Kidney (tissue), 14 donors: ENCODE results near the gene KAT8. TPM values are rescaled to one million over a fixed set of nuclear protein-coding genes. Genes with fewer than 3 reads are reported as not detected.
A peak's percentile ranks its signal among the peaks of the same experiment; 100 is the strongest.

Experiments used
- DNase-seq, 5 donors: peaks; one replicate each; pipeline ENCODE4 v3.0.0-alpha.2; 2013 to 2020
- FAIRE-seq: peaks from 2 replicates; lab custom pipeline; 2012; peaks lifted over from hg19 to GRCh38; lab: Jason Lieb, UNC
- H3K27ac ChIP-seq, 2 donors: one replicate each; pipeline ENCODE4 v1.7.0; 2013; ENCODE audit warnings: low read depth in 2 of 2, low read length in 2 of 2, inconsistent platforms in 1 of 2
- H3K27me3 ChIP-seq: one replicate; pipeline ENCODE4 v1.7.1; 2013; ENCODE audit warnings: low read length, inconsistent platforms; ENCODE audit not compliant: control insufficient read depth, insufficient read depth
- H3K36me3 ChIP-seq, 3 donors: one replicate each; pipeline versions ENCODE4 v1.7.0 to v1.7.1; 2013; ENCODE audit warnings: low read length in 3 of 3, control low read depth in 1 of 3, inconsistent platforms in 1 of 3; ENCODE audit not compliant: insufficient read depth in 3 of 3, control insufficient read depth in 2 of 3
- H3K4me1 ChIP-seq, 3 donors: one replicate each; pipeline versions ENCODE4 v1.7.0 to v1.7.1; 2013; ENCODE audit warnings: low read length in 3 of 3, inconsistent platforms in 1 of 3, low read depth in 1 of 3; ENCODE audit not compliant: control insufficient read depth in 2 of 3, insufficient read depth in 2 of 3
- H3K4me3 ChIP-seq, 3 donors: one replicate each; pipeline versions ENCODE4 v1.7.0 to v1.8.1; 2013; ENCODE audit warnings: low read length in 3 of 3, control low read depth in 1 of 3, inconsistent platforms in 1 of 3
- H3K9ac ChIP-seq, 3 donors: one replicate each; pipeline versions ENCODE4 v1.7.0 to v1.7.1; 2013; ENCODE audit warnings: low read length in 3 of 3, control low read depth in 1 of 3, inconsistent platforms in 1 of 3
- H3K9me3 ChIP-seq, 3 donors: one replicate each; pipeline versions ENCODE4 v1.7.0 to v1.7.1; 2013; ENCODE audit warnings: low read length in 3 of 3, control low read depth in 1 of 3, inconsistent platforms in 1 of 3; ENCODE audit not compliant: control insufficient read depth in 2 of 3, insufficient read depth in 1 of 3
- intact Hi-C: fragments of 100-400 bp; cut with DNase I; formaldehyde crosslinking; loops from one replicate; pipeline ENCODE4 v1.11.1; 2022
- polyA plus RNA-seq: library from polyadenylated mRNA; stranded (reverse); fragments of 350-450 nt; fragmentation: Illumina TruSeq; extraction: RNeasy Lipid Tissue Mini Kit (QIAGEN cat#74804); gene quantifications from one replicate; pipeline ENCODE4 v1.2.3, GENCODE V29; 2014; ENCODE audit warnings: low read depth, low replicate concordance; ENCODE audit not compliant: insufficient read depth
- total RNA-seq: library from RNA; stranded (reverse); fragmentation: NEBNext Ultra II Directional; extraction: Animal tissue kit (Norgen Biotek cat#: 25700); gene quantifications from one replicate; pipeline ENCODE4 v1.2.1, GENCODE V29; 2021
- TF ChIP-seq, protein P1 (sequence below): IDR thresholded peaks from 3 replicates; pipeline ENCODE4 v1.5.1; 2012; ENCODE audit warnings: mild to moderate bottlenecking, moderate library complexity, borderline replicate concordance; ENCODE audit not compliant: insufficient read depth; ENCODE audit errors: extremely low read depth
- donor health status: control.
- donor health status: control.
- donor health status: control.
- donor health status: control.
- donor health status: control.
- donor health status: DM: yes; HTN: yes; CAD: no.
- donor health status: Normal renal cell carcinoma (clear cell type).

Gene KAT8
- total and polyA plus RNA-seq, 2 donors from 2014 or later: 40.9 to 83.8 TPM

DNA sequence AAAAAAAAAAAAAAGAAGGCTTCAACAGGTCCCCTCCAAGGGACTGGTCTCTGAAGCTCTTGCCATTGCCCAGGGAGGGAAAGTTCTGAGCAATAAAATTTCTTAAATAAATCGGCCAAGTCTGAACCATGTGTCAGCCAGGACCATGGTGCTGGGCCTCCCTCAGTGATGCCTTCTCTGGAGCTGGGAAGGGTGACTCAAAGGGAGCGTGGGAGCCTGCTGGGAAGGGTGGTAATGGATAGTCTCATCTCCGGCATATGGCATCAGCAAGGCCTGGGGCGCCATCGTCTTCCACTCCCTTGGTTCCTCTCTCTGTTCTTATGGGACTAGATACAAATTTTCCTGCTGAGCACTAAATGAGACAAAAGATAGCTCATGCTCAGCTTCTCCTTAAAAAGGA is 25.1 kb upstream of the KAT8 start:
- no peak for DNase-seq
- H3K27me3 ChIP-seq: no peaks in the 10 kb centered on the region
- no peak overlapping the region for H3K27ac ChIP-seq
- H3K9me3 ChIP-seq: no peaks in the 10 kb centered on the region
- H3K36me3 ChIP-seq: peaks cover 0 to 11% (median 4%) of the 10 kb centered on the region in 3 donors
- H3K4me1 ChIP-seq: peaks cover 0 to 10% (median 0%) of the 10 kb centered on the region in 3 donors
- H3K9ac ChIP-seq: no peak overlapping the region
- H3K4me3 ChIP-seq: no peak overlapping the region
- intact Hi-C loops: no loop called here
- FAIRE-seq: no peak
- TF ChIP-seq, protein P1, sequence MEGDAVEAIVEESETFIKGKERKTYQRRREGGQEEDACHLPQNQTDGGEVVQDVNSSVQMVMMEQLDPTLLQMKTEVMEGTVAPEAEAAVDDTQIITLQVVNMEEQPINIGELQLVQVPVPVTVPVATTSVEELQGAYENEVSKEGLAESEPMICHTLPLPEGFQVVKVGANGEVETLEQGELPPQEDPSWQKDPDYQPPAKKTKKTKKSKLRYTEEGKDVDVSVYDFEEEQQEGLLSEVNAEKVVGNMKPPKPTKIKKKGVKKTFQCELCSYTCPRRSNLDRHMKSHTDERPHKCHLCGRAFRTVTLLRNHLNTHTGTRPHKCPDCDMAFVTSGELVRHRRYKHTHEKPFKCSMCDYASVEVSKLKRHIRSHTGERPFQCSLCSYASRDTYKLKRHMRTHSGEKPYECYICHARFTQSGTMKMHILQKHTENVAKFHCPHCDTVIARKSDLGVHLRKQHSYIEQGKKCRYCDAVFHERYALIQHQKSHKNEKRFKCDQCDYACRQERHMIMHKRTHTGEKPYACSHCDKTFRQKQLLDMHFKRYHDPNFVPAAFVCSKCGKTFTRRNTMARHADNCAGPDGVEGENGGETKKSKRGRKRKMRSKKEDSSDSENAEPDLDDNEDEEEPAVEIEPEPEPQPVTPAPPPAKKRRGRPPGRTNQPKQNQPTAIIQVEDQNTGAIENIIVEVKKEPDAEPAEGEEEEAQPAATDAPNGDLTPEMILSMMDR: no peak

DNA sequence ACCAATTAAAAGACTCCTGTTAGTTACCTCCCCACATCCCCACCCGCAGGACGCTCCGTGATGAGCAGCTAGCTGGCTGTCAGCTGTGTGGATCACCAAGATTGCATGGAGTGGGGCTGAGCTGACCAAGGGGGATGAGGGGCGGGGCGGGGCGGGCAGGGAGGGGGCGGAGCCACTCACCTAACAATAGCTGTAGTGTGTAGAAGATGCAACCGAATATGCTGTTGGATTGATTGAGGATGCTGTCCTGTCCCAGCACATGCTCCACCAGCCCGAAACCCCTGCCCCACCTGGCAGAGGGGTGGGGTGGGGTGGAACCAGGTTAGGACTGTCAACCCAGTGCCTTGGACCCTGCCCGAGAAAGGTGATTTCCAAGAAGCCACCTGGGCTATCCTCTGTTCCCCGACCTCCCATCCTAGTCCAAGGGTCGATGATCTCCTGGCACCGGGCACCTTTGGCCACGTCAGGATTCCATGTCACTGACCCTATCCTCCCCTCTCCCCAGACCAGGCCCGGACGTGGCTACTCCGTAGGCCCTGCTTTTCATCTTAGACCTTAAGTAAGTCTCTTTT is 24.2 kb upstream of the KAT8 start:
- H3K27ac ChIP-seq: no peak overlapping the region
- H3K4me3 ChIP-seq: no peak overlapping the region
- H3K9me3 ChIP-seq: no peaks in the 10 kb centered on the region
- no peak overlapping the region for H3K9ac ChIP-seq
- H3K36me3 ChIP-seq: peaks cover 0 to 11% (median 4%) of the 10 kb centered on the region in 3 donors
- peaks cover 0 to 10% (median 0%) of the 10 kb centered on the region in 3 donors for H3K4me1 ChIP-seq
- no peak for FAIRE-seq
- intact Hi-C loops: no loop called here
- TF ChIP-seq, protein P1: no peak
- peak in 4 of 5 donors; percentile 20 to 84 (median 47) for DNase-seq
- H3K27me3 ChIP-seq: no peaks in the 10 kb centered on the region

GRCh38 chr16:31094088-31094423 is 23.4 kb upstream of the KAT8 start:
- DNase-seq (peak in 3 of 5 donors; percentile 34 to 70 (median 46)), FAIRE-seq (no peak)
- Histone ChIP-seq H3K4me3 (peak overlapping the region; percentile 59 to 93 (median 82)), H3K36me3 (peaks cover 0 to 11% (median 4%) of the 10 kb centered on the region in 3 donors), H3K27me3 (no peaks in the 10 kb centered on the region), H3K27ac (peak overlapping the region; percentile 82 to 90), H3K9ac (peak overlapping the region; percentile 58 to 75 (median 63)), H3K4me1 (peaks cover 0 to 10% (median 0%) of the 10 kb centered on the region in 3 donors), H3K9me3 (no peaks in the 10 kb centered on the region)
- TF ChIP-seq, protein P1: no peak
- intact Hi-C loops: no loop called here
